Fibroblast of skin of left biceps (primary cell): ENCODE data around the gene STK33.

Experiments used
- DNase-seq, 2 experiments: peaks; one replicate each; pipeline ENCODE4 v3.0.0-alpha.2; 2013; ENCODE audit warnings: low read depth in 2 of 2

Gene STK33

GRCh38 chr11:8603696-8604077, 9.7 kb upstream of the STK33 start:
- no peak for DNase-seq

GRCh38 chr11:8601376-8602133, 7.5 kb upstream of the STK33 start:
- no peak for DNase-seq

GRCh38 chr11:8598506-8598905, 4.5 kb upstream of the STK33 start:
- DNase-seq: no peak

- DNase-seq: peak; percentile 33 to 38
These were observed 3.2 kb upstream of the STK33 start for GRCh38 chr11:8597182-8597581.

GRCh38 chr11:8596504-8597046, 2.5 kb upstream of the STK33 start:
- DNase-seq: no peak

GRCh38 chr11:8593455-8593854, 573 bp downstream of the STK33 start:
- no peak for DNase-seq

GRCh38 chr11:8587915-8588314, 6.1 kb downstream of the STK33 start:
- DNase-seq: no peak

- DNase-seq: no peak
These were observed 7.2 kb downstream of the STK33 start for GRCh38 chr11:8586805-8587204.

- no peak for DNase-seq
These were observed 7.8 kb downstream of the STK33 start for GRCh38 chr11:8586184-8586583.

- no peak for DNase-seq
These were observed 9.5 kb downstream of the STK33 start for GRCh38 chr11:8584511-8584910.

GRCh38 chr11:8584082-8584481, 9.9 kb downstream of the STK33 start:
- DNase-seq: no peak

- DNase-seq: no peak
These were observed 12.7 kb downstream of the STK33 start for GRCh38 chr11:8581300-8581699.

GRCh38 chr11:8577791-8578581, 16.0 kb downstream of the STK33 start:
- no peak for DNase-seq

- no peak for DNase-seq
These were observed 19.2 kb downstream of the STK33 start for GRCh38 chr11:8574798-8575197.

GRCh38 chr11:8573777-8574176, 20.3 kb downstream of the STK33 start:
- no peak for DNase-seq

GRCh38 chr11:8567602-8568198, 26.3 kb downstream of the STK33 start:
- DNase-seq: peak in 1 of 2 experiments; percentile 4

GRCh38 chr11:8566613-8567210, 27.3 kb downstream of the STK33 start:
- peak in 1 of 2 experiments; percentile 14 for DNase-seq

GRCh38 chr11:8564526-8564925, 29.5 kb downstream of the STK33 start:
- no peak for DNase-seq

- DNase-seq: no peak
These were observed 32.6 kb downstream of the STK33 start for GRCh38 chr11:8561461-8561860.

GRCh38 chr11:8558436-8558835, 35.6 kb downstream of the STK33 start:
- DNase-seq: no peak

GRCh38 chr11:8545698-8546366, 48.2 kb downstream of the STK33 start:
- no peak for DNase-seq

GRCh38 chr11:8544807-8545206, 49.2 kb downstream of the STK33 start:
- DNase-seq: no peak
